Panc1 (cell line): ENCODE data around the gene MAP3K7. TPM values are rescaled to one million over a fixed set of nuclear protein-coding genes. Genes with fewer than 3 reads are reported as not detected.

Experiments used
- ATAC-seq: fragments of 200-7000 bp; cut with Tn5 transposase; 2 replicates; pipeline ENCODE4 v1.9.1; 2020; ENCODE audit warnings: mild to moderate bottlenecking, moderate library complexity
- BruUV-seq: library from RNA; stranded (reverse); fragments of 400-500 nt; replicated peaks from 2 replicates; lab custom pipeline; 2021; lab: Mats Ljungman, UMichigan
- CTCF ChIA-PET: fragments of 300-600 bp; sonication (Branson Sonifier 250); formaldehyde crosslinking; loops from one replicate; lab custom pipeline; 2022; ENCODE audit warnings: antibody characterized with exemption; lab: Charles Lee
- POLR2A ChIA-PET: fragments of 300-600 bp; sonication (Branson Sonifier 250); formaldehyde crosslinking; loops from one replicate; lab custom pipeline; 2022; ENCODE audit warnings: antibody characterized with exemption; lab: Charles Lee
- DNase-seq: peaks from one replicate; pipeline ENCODE4 v3.0.0-alpha.2; 2010; ENCODE audit warnings: low read depth, low spot score
- H3K27ac ChIP-seq: 2 replicates; pipeline ENCODE4 v1.5.1; 2011; ENCODE audit warnings: mild to moderate bottlenecking, low read length, inconsistent platforms
- H3K27me3 ChIP-seq: fragments of 200-500 bp; sonication (Bioruptor generic); 2 replicates; pipeline ENCODE4 v1.6.0; 2014; ENCODE audit warnings: low read length, inconsistent platforms; ENCODE audit not compliant: control insufficient read depth, insufficient read depth
- H3K36me3 ChIP-seq: fragments of 200-500 bp; sonication (Bioruptor generic); 2 replicates; pipeline ENCODE4 v1.5.1; 2014; ENCODE audit warnings: inconsistent platforms, mild to moderate bottlenecking, low read length, moderate library complexity; ENCODE audit not compliant: control insufficient read depth, insufficient read depth
- H3K4me1 ChIP-seq: 2 replicates; pipeline ENCODE4 v1.5.1; 2011; ENCODE audit warnings: inconsistent platforms, mild to moderate bottlenecking, low read length, moderate library complexity; ENCODE audit not compliant: control insufficient read depth, insufficient read depth
- H3K4me3 ChIP-seq, 2 experiments: 2 replicates each; pipeline ENCODE4 v1.5.1; 2011 to 2012; ENCODE audit warnings: low read depth in 2 of 2, low read length in 2 of 2, mild to moderate bottlenecking in 2 of 2, inconsistent platforms in 1 of 2, moderate library complexity in 1 of 2
- H3K9me3 ChIP-seq: fragments of 200-500 bp; sonication (Bioruptor generic); 2 replicates; pipeline ENCODE4 v1.5.1; 2014; ENCODE audit warnings: low read depth, mild to moderate bottlenecking, inconsistent platforms, low read length, moderate library complexity; ENCODE audit not compliant: control insufficient read depth, insufficient read depth
- POLR2AphosphoS5 ChIP-seq: IDR thresholded peaks from 2 replicates; pipeline ENCODE4 v1.6.1; 2012; ENCODE audit warnings: mild to moderate bottlenecking, low read depth, low read length, moderate library complexity
- SIN3A ChIP-seq: IDR thresholded peaks from 2 replicates; pipeline ENCODE4 v1.6.1; 2012; ENCODE audit warnings: low read depth, mild to moderate bottlenecking, low read length, moderate library complexity, borderline replicate concordance; ENCODE audit not compliant: insufficient read depth
- TCF7L2 ChIP-seq: IDR thresholded peaks from 2 replicates; pipeline ENCODE4 v1.6.1; 2011; ENCODE audit warnings: mild to moderate bottlenecking, low read depth, low read length, inconsistent platforms
- in situ Hi-C: cut with HindIII; loops from 2 replicates; pipeline ENCODE4 v1.10.0; 2016; ENCODE audit warnings: low sequenced_read_pairs, low pct_unique_long_range_greater_than_20kb
- intact Hi-C: fragments of 100-400 bp; cut with micrococcal nuclease; formaldehyde crosslinking; loops from one replicate; pipeline ENCODE4 v1.10.0; 2022; ENCODE audit not compliant: unreplicated experiment
- total RNA-seq: library from RNA; stranded (reverse); gene quantifications from one replicate; pipeline ENCODE4 v1.2.1, GENCODE V29; 2021; ENCODE audit not compliant: unreplicated experiment
- TF ChIP-seq, protein P1 (sequence below), 2 experiments: IDR thresholded peaks; 2 replicates each; pipeline ENCODE4 v1.6.1; 2011 to 2012; ENCODE audit warnings: low read depth in 2 of 2, control low read depth in 1 of 2, low read length in 1 of 2, mild to moderate bottlenecking in 1 of 2, moderate library complexity in 1 of 2; ENCODE audit not compliant: insufficient read depth in 1 of 2
- TF ChIP-seq, protein P2 (sequence below): fragments of 450-650 bp; IDR thresholded peaks from 2 replicates; pipeline ENCODE4 v1.5.1; 2017; ENCODE audit warnings: mild to moderate bottlenecking

MAP3K7 gene
- total RNA-seq, 1 experiment from 2014 or later: 33.1 TPM

DNA sequence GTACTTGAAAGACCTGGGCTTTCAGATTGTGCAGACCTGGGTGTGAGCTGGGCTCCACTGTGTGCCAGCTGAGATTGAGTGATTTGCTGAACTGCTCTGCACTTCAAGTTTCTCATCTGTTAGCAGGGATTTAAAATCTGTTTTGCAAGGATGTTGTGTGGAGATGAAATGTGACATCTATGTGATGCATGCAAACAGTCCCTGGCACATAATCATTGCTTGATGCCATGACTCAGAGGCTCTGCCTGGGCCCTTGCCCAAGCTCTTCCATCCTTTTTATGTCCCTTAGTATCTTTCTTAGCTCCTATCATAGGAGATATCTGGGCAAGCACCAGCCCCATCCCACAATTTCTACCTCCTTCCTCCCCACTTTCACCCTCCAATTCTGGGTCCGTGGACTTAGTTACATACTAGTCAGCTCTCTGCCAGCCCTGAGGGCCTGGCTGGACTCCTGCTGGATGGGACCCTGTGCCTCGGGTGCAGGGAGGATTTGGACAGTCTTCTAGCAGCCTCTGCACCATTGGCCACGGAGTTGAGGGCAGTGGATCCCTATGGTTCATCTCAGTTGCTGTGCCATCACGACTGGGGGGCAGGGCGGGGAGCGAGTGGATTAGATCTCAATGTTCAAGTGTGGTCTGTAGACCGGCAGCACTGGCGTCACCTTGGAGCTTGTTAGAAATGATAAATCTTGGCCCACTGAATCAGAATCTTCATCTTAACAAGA lies 103.6 kb downstream of the MAP3K7 start:
- Histone ChIP-seq H3K9me3 (no peaks in the 10 kb centered on the region), H3K4me3 (no peak overlapping the region), H3K27me3 (no peaks in the 10 kb centered on the region), H3K27ac (no peak overlapping the region), H3K4me1 (peaks cover 6% of the 10 kb centered on the region), H3K36me3 (no peaks in the 10 kb centered on the region)
- DNase-seq (no peak), ATAC-seq (no peak)
- ChIA-PET CTCF (no interaction called here), POLR2A (no interaction called here)
- BruUV-seq: no TSS peak
- TF ChIP-seq TCF7L2: no peak
- TF ChIP-seq, protein P1, sequence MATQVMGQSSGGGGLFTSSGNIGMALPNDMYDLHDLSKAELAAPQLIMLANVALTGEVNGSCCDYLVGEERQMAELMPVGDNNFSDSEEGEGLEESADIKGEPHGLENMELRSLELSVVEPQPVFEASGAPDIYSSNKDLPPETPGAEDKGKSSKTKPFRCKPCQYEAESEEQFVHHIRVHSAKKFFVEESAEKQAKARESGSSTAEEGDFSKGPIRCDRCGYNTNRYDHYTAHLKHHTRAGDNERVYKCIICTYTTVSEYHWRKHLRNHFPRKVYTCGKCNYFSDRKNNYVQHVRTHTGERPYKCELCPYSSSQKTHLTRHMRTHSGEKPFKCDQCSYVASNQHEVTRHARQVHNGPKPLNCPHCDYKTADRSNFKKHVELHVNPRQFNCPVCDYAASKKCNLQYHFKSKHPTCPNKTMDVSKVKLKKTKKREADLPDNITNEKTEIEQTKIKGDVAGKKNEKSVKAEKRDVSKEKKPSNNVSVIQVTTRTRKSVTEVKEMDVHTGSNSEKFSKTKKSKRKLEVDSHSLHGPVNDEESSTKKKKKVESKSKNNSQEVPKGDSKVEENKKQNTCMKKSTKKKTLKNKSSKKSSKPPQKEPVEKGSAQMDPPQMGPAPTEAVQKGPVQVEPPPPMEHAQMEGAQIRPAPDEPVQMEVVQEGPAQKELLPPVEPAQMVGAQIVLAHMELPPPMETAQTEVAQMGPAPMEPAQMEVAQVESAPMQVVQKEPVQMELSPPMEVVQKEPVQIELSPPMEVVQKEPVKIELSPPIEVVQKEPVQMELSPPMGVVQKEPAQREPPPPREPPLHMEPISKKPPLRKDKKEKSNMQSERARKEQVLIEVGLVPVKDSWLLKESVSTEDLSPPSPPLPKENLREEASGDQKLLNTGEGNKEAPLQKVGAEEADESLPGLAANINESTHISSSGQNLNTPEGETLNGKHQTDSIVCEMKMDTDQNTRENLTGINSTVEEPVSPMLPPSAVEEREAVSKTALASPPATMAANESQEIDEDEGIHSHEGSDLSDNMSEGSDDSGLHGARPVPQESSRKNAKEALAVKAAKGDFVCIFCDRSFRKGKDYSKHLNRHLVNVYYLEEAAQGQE (IDR thresholded peaks at IDR 0.05; ENCODE audit: insufficient read depth in 1 of 2, low read depth in 2 of 2, low read length in 1 of 2): no peak
- TF ChIP-seq SIN3A: no peak
- TF ChIP-seq POLR2AphosphoS5: no peak
- TF ChIP-seq, protein P2, sequence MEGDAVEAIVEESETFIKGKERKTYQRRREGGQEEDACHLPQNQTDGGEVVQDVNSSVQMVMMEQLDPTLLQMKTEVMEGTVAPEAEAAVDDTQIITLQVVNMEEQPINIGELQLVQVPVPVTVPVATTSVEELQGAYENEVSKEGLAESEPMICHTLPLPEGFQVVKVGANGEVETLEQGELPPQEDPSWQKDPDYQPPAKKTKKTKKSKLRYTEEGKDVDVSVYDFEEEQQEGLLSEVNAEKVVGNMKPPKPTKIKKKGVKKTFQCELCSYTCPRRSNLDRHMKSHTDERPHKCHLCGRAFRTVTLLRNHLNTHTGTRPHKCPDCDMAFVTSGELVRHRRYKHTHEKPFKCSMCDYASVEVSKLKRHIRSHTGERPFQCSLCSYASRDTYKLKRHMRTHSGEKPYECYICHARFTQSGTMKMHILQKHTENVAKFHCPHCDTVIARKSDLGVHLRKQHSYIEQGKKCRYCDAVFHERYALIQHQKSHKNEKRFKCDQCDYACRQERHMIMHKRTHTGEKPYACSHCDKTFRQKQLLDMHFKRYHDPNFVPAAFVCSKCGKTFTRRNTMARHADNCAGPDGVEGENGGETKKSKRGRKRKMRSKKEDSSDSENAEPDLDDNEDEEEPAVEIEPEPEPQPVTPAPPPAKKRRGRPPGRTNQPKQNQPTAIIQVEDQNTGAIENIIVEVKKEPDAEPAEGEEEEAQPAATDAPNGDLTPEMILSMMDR: no peak
- intact Hi-C loops: no loop called here
- in situ Hi-C loops: no loop called here

DNA sequence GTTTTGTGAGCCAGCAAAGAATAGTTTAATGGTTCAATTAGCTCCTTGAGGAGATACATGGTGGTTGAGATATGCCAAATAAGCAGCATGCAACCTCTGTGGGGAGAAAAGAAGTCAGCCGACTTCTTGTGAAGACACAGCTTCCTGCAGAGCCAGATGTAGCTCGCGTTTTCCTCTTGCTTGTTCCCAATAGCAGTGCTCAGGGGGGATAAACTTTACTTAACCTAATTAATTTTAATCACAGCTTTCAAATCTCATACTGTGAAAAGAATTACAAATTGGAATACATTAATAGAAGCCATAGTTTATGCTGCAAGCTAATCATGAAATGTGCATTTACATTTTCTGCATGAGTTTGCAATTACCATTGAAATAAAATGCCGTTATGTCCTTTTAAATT lies 106.2 kb downstream of the MAP3K7 start:
- no peak for DNase-seq
- intact Hi-C loops (no loop called here), in situ Hi-C loops (no loop called here)
- Histone ChIP-seq H3K27me3 (no peaks in the 10 kb centered on the region), H3K4me1 (peaks cover 6% of the 10 kb centered on the region), H3K4me3 (no peak overlapping the region), H3K36me3 (no peaks in the 10 kb centered on the region), H3K27ac (no peak overlapping the region), H3K9me3 (no peaks in the 10 kb centered on the region)
- TF ChIP-seq POLR2AphosphoS5 (no peak), SIN3A (no peak), TCF7L2 (no peak)
- TF ChIP-seq, protein P1 (IDR thresholded peaks at IDR 0.05; ENCODE audit: insufficient read depth in 1 of 2, low read depth in 2 of 2, low read length in 1 of 2): no peak
- TF ChIP-seq, protein P2: no peak
- no peak for ATAC-seq
- no TSS peak for BruUV-seq
- CTCF ChIA-PET: interaction anchor here (1.2 kb wide), 1 partner anchor 540 kb away, joined by 3 read pairs; no protein-coding TSS in a partner anchor
- POLR2A ChIA-PET: interaction anchor here (0.6 kb wide), 1 partner anchor 209 kb away, joined by 8 read pairs; no protein-coding TSS in a partner anchor
